ENCODE data around the gene CCDC33. TPM values are rescaled to one million over a fixed set of nuclear protein-coding genes. Genes with fewer than 3 reads are reported as not detected.

CCDC33 gene
- total RNA-seq, 1 donor from 2014 or later = 4.2 TPM

GRCh38 chr15:74327756-74328155 lies 91.6 kb downstream of the CCDC33 start:
- Mint-ChIP-seq H3K27ac (no peak overlapping the region), H3K4me3 (no peak overlapping the region), H3K4me1 (no peaks in the 10 kb centered on the region), H3K36me3 (no peaks in the 10 kb centered on the region), H3K27me3 (ENCODE audit: low read depth) (peaks cover 4% of the 10 kb centered on the region), H3K9me3 (no peaks in the 10 kb centered on the region)
- DNase-seq (ENCODE audit: low spot score in 2 of 2, unreplicated experiment in 2 of 2) = no peak
- TF ChIP-seq CTCF (IDR thresholded peaks at IDR 0.05; ENCODE audit: unreplicated experiment) = no peak

- no peak overlapping the region for H3K4me3 Mint-ChIP-seq
Observed at GRCh38 chr15:74328331-74329056, 92.4 kb downstream of the CCDC33 start.

GRCh38 chr15:74330861-74331408 lies 94.8 kb downstream of the CCDC33 start:
- Mint-ChIP-seq H3K36me3 (no peaks in the 10 kb centered on the region), H3K9me3 (no peaks in the 10 kb centered on the region), H3K4me1 (no peaks in the 10 kb centered on the region), H3K27ac (no peak overlapping the region), H3K4me3 (no peak overlapping the region), H3K27me3 (ENCODE audit: low read depth) (no peaks in the 10 kb centered on the region)
- DNase-seq (ENCODE audit: low spot score in 2 of 2, unreplicated experiment in 2 of 2) = no peak
- TF ChIP-seq CTCF (IDR thresholded peaks at IDR 0.05; ENCODE audit: unreplicated experiment) = no peak

More at GRCh38 chr15:74328331-74329056, 92.4 kb downstream of the CCDC33 start:
- H3K4me1 Mint-ChIP-seq = no peaks in the 10 kb centered on the region
- H3K27me3 Mint-ChIP-seq (ENCODE audit: low read depth) = peaks cover 4% of the 10 kb centered on the region
- no peak for DNase-seq (ENCODE audit: low spot score in 2 of 2, unreplicated experiment in 2 of 2)
- H3K9me3 Mint-ChIP-seq = no peaks in the 10 kb centered on the region
- H3K36me3 Mint-ChIP-seq = no peaks in the 10 kb centered on the region
- no peak for TF ChIP-seq CTCF (IDR thresholded peaks at IDR 0.05; ENCODE audit: unreplicated experiment)
- H3K27ac Mint-ChIP-seq = no peak overlapping the region

GRCh38 chr15:74332011-74332410 lies 95.9 kb downstream of the CCDC33 start:
- no peak for DNase-seq (ENCODE audit: low spot score in 2 of 2, unreplicated experiment in 2 of 2)
- no peak overlapping the region for H3K27ac Mint-ChIP-seq

GRCh38 chr15:74332611-74333010 lies 96.5 kb downstream of the CCDC33 start:
- no peak for DNase-seq (ENCODE audit: low spot score in 2 of 2, unreplicated experiment in 2 of 2)
- H3K9me3 Mint-ChIP-seq = no peaks in the 10 kb centered on the region
- no peak for TF ChIP-seq CTCF (IDR thresholded peaks at IDR 0.05; ENCODE audit: unreplicated experiment)
- H3K27ac Mint-ChIP-seq = no peak overlapping the region
- no peaks in the 10 kb centered on the region for H3K27me3 Mint-ChIP-seq (ENCODE audit: low read depth)
- no peak overlapping the region for H3K4me3 Mint-ChIP-seq
- no peaks in the 10 kb centered on the region for H3K4me1 Mint-ChIP-seq
- no peaks in the 10 kb centered on the region for H3K36me3 Mint-ChIP-seq

More at GRCh38 chr15:74332011-74332410, 95.9 kb downstream of the CCDC33 start:
- H3K4me1 Mint-ChIP-seq = no peaks in the 10 kb centered on the region
- H3K36me3 Mint-ChIP-seq = no peaks in the 10 kb centered on the region
- H3K9me3 Mint-ChIP-seq = no peaks in the 10 kb centered on the region
- no peak for TF ChIP-seq CTCF (IDR thresholded peaks at IDR 0.05; ENCODE audit: unreplicated experiment)
- H3K27me3 Mint-ChIP-seq (ENCODE audit: low read depth) = no peaks in the 10 kb centered on the region
- H3K4me3 Mint-ChIP-seq = no peak overlapping the region

All from mesothelial cell of epicardium (in vitro differentiated cells).